ENCODE data around the gene RNF224.

GRCh38 chr9:137212520-137212919 lies 14.8 kb upstream of the RNF224 start:
- TF ChIP-seq POLR2A (IDR thresholded peaks at IDR 0.05), result no peak
- TF ChIP-seq, protein P1, sequence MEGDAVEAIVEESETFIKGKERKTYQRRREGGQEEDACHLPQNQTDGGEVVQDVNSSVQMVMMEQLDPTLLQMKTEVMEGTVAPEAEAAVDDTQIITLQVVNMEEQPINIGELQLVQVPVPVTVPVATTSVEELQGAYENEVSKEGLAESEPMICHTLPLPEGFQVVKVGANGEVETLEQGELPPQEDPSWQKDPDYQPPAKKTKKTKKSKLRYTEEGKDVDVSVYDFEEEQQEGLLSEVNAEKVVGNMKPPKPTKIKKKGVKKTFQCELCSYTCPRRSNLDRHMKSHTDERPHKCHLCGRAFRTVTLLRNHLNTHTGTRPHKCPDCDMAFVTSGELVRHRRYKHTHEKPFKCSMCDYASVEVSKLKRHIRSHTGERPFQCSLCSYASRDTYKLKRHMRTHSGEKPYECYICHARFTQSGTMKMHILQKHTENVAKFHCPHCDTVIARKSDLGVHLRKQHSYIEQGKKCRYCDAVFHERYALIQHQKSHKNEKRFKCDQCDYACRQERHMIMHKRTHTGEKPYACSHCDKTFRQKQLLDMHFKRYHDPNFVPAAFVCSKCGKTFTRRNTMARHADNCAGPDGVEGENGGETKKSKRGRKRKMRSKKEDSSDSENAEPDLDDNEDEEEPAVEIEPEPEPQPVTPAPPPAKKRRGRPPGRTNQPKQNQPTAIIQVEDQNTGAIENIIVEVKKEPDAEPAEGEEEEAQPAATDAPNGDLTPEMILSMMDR (IDR thresholded peaks at IDR 0.05), result no peak

All from tibial nerve (tissue), 3 donors.